GM23338 (cell line): ENCODE data around the gene GCHFR. TPM values are rescaled to one million over a fixed set of nuclear protein-coding genes. Genes with fewer than 3 reads are reported as not detected.

ENCODE experiments used
- ATAC-seq: fragments of 200-7000 bp; cut with Tn5 transposase; 3 replicates; pipeline ENCODE4 v1.9.1; 2020
- DNase-seq: peaks from one replicate; pipeline ENCODE4 v3.0.0-alpha.2; 2015; ENCODE audit warnings: low spot score
- H2AFZ ChIP-seq: fragments of 200-600 bp; sonication (generic); 2 replicates; pipeline ENCODE4 v1.8.0; 2016; ENCODE audit warnings: antibody characterized with exemption, mild to moderate bottlenecking, moderate library complexity
- H3F3A ChIP-seq: fragments of 200-600 bp; sonication (generic); replicated peaks from 2 replicates; pipeline ENCODE4 v1.8.0; 2017; ENCODE audit warnings: antibody characterized with exemption, mixed run types, low read depth
- H3K27ac ChIP-seq: fragments of 200-600 bp; sonication (generic); 2 replicates; pipeline ENCODE4 v1.6.1; 2016; ENCODE audit warnings: low read depth
- H3K27me3 ChIP-seq: fragments of 200-600 bp; sonication (generic); 2 replicates; pipeline ENCODE4 v1.8.0; 2016; ENCODE audit warnings: mild to moderate bottlenecking, mixed run types, moderate library complexity; ENCODE audit not compliant: insufficient read depth
- H3K36me3 ChIP-seq: fragments of 200-600 bp; sonication (generic); 2 replicates; pipeline ENCODE4 v1.8.0; 2016; ENCODE audit warnings: mild to moderate bottlenecking; ENCODE audit not compliant: insufficient read depth
- H3K4me1 ChIP-seq: fragments of 200-600 bp; sonication (generic); 2 replicates; pipeline ENCODE4 v1.8.0; 2016; ENCODE audit warnings: mild to moderate bottlenecking, moderate library complexity; ENCODE audit not compliant: insufficient read depth
- H3K4me2 ChIP-seq: fragments of 200-600 bp; sonication (generic); 2 replicates; pipeline ENCODE4 v1.7.1; 2017; ENCODE audit warnings: mixed run types
- H3K4me3 ChIP-seq: fragments of 200-600 bp; sonication (generic); 2 replicates; pipeline ENCODE4 v1.6.1; 2016; ENCODE audit warnings: mixed run types
- H3K79me2 ChIP-seq: fragments of 200-600 bp; sonication (generic); replicated peaks from 2 replicates; pipeline ENCODE4 v1.8.0; 2017; ENCODE audit warnings: mild to moderate bottlenecking; ENCODE audit not compliant: insufficient read depth
- H3K9me2 ChIP-seq: fragments of 200-600 bp; sonication (generic); 2 replicates; pipeline ENCODE4 v1.8.0; 2017; ENCODE audit not compliant: insufficient read depth
- H4K20me1 ChIP-seq: fragments of 200-600 bp; sonication (generic); replicated peaks from 2 replicates; pipeline ENCODE4 v1.8.0; 2017; ENCODE audit warnings: mild to moderate bottlenecking; ENCODE audit not compliant: insufficient read depth
- H3K27ac Mint-ChIP-seq: 2 replicates; pipeline ENCODE4 v1.8.0; 2020; ENCODE audit warnings: inconsistent platforms, mild to moderate bottlenecking, moderate library complexity, mixed read lengths
- H3K27me3 Mint-ChIP-seq: 3 replicates; pipeline ENCODE4 v1.8.0; 2022; ENCODE audit warnings: low read depth, mild to moderate bottlenecking, moderate library complexity, mixed read lengths, inconsistent platforms; ENCODE audit not compliant: insufficient read depth, poor library complexity
- H3K36me3 Mint-ChIP-seq: 3 replicates; pipeline ENCODE4 v1.8.0; 2021; ENCODE audit warnings: low read depth, mild to moderate bottlenecking, inconsistent platforms, moderate library complexity, mixed read lengths
- H3K4me1 Mint-ChIP-seq: 3 replicates; pipeline ENCODE4 v1.8.0; 2020; ENCODE audit warnings: mild to moderate bottlenecking, inconsistent platforms, mixed read lengths
- H3K4me3 Mint-ChIP-seq: 3 replicates; pipeline ENCODE4 v1.8.0; 2021; ENCODE audit warnings: moderate library complexity, mild to moderate bottlenecking, inconsistent platforms, mixed read lengths
- H3K9me3 Mint-ChIP-seq: 3 replicates; pipeline ENCODE4 v1.8.0; 2020; ENCODE audit warnings: moderate library complexity, mild to moderate bottlenecking, inconsistent platforms, mixed read lengths
- CREB1 ChIP-seq: fragments of 250-450 bp; sonication (Bioruptor Pico); IDR thresholded peaks from 2 replicates; pipeline ENCODE4 v1.5.0; 2020; ENCODE audit warnings: low read depth, mild to moderate bottlenecking, moderate library complexity
- EZH2 ChIP-seq: fragments of 200-600 bp; sonication (generic); IDR thresholded peaks from one replicate; pipeline ENCODE4 v1.8.0; 2017; ENCODE audit warnings: antibody characterized with exemption, mild to moderate bottlenecking, low read depth; ENCODE audit not compliant: unreplicated experiment
- EZH2phosphoT487 ChIP-seq: fragments of 200-600 bp; sonication (generic); IDR thresholded peaks from one replicate; pipeline ENCODE4 v1.8.1; 2018; ENCODE audit warnings: antibody characterized with exemption; ENCODE audit not compliant: unreplicated experiment
- JUNB ChIP-seq: IDR thresholded peaks from one replicate; pipeline ENCODE4 v1.6.1; 2016; ENCODE audit warnings: antibody characterized with exemption; ENCODE audit not compliant: unreplicated experiment
- NANOG ChIP-seq: IDR thresholded peaks from 2 replicates; pipeline ENCODE4 v1.6.1; 2016; ENCODE audit warnings: antibody characterized with exemption, borderline replicate concordance
- POLR2AphosphoS5 ChIP-seq: IDR thresholded peaks from 2 replicates; pipeline ENCODE4 v1.6.1; 2016; ENCODE audit warnings: antibody characterized with exemption, low read depth
- REST ChIP-seq: IDR thresholded peaks from one replicate; pipeline ENCODE4 v1.6.1; 2018; ENCODE audit warnings: antibody characterized with exemption; ENCODE audit not compliant: unreplicated experiment
- STAT1 ChIP-seq: IDR thresholded peaks from one replicate; pipeline ENCODE4 v1.6.1; 2016; ENCODE audit warnings: antibody characterized with exemption; ENCODE audit not compliant: unreplicated experiment
- ZNF114 ChIP-seq: fragments of 250-450 bp; sonication (Bioruptor Pico); IDR thresholded peaks from 2 replicates; pipeline ENCODE4 v1.5.0; 2020; ENCODE audit warnings: mild to moderate bottlenecking, moderate library complexity
- ZNF331 ChIP-seq: fragments of 250-450 bp; sonication (Bioruptor Pico); IDR thresholded peaks from 2 replicates; pipeline ENCODE4 v1.5.0; 2020; ENCODE audit warnings: low read depth, mild to moderate bottlenecking, moderate library complexity
- polyA plus RNA-seq: library from polyadenylated mRNA; unstranded; fragments of >200 nt; fragmentation: Nextera tagmentation; extraction: Ambion mirVana; gene quantifications from 2 replicates; pipeline ENCODE4 v1.2.1, GENCODE V29; 2016
- total RNA-seq: library from RNA; depleted of rRNA; stranded (reverse); fragments of >200 nt; shearing (Covaris generic); gene quantifications from 2 replicates; pipeline ENCODE4 v1.2.3, GENCODE V29; 2014
- TF ChIP-seq, protein P1 (sequence below): IDR thresholded peaks from 2 replicates; pipeline ENCODE4 v1.6.1; 2016; ENCODE audit warnings: antibody characterized with exemption
- TF ChIP-seq, protein P2 (sequence below): fragments of 250-450 bp; sonication (Bioruptor Pico); IDR thresholded peaks from 2 replicates; pipeline ENCODE4 v1.5.0; 2020; ENCODE audit warnings: mild to moderate bottlenecking, moderate library complexity
- TF ChIP-seq, protein P3 (sequence below), 2 experiments: fragments of 200-600 bp in 1 of 2; sonication (generic) in 1 of 2; conservative IDR thresholded peaks; 2 replicates each; pipeline versions ENCODE4 v1.5.1 to v1.6.1; 2016 to 2017; ENCODE audit warnings: antibody characterized with exemption in 2 of 2, low read depth in 2 of 2, mild to moderate bottlenecking in 2 of 2, moderate library complexity in 1 of 2

Gene GCHFR
- total and polyA plus RNA-seq, 2 experiments from 2014 or later, result 38.9 to 44.2 TPM

- TF ChIP-seq ZNF331 (CRISPR knock-in tag) (no peak), CREB1 (CRISPR knock-in tag) (no peak), EZH2phosphoT487 (no peak)
Measured at GRCh38 chr15:40722354-40722753, 41.5 kb upstream of the GCHFR start (continued).

DNA sequence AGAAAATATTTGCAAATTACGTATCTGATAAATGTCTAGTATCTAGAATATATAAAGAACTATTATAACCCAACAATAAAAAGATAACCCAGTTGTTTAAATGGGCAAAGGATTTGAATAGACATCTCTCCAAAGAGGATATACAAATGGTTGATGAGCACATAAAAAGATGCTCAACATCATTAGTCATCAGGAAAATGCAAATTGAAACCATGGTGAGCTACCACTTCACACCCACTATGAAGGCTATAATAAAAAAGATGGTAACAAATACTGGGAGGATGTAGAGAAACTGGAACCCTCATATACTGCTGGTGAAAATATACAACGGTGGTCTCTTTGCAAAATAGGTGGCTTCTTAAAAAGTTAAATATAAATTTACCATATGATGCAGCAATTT, 40.9 kb upstream of the GCHFR start:
- H3K79me2 ChIP-seq, result no peaks in the 10 kb centered on the region
- H3K27me3 Mint-ChIP-seq, result no peaks in the 10 kb centered on the region
- H4K20me1 ChIP-seq, result no peaks in the 10 kb centered on the region; the same call in 1 of the 2 replicates
- H3K36me3 Mint-ChIP-seq, result peaks cover 35% of the 10 kb centered on the region; the same call in 2 of the 3 replicates
- H3K4me3 ChIP-seq, result no peak overlapping the region
- TF ChIP-seq ZNF331 (CRISPR knock-in tag) (no peak), CREB1 (CRISPR knock-in tag) (no peak), REST (no peak), STAT1 (no peak), POLR2AphosphoS5 (no peak), JUNB (no peak), EZH2 (no peak), ZNF114 (CRISPR knock-in tag) (no peak), NANOG (no peak), EZH2phosphoT487 (no peak)
- TF ChIP-seq, protein P1, sequence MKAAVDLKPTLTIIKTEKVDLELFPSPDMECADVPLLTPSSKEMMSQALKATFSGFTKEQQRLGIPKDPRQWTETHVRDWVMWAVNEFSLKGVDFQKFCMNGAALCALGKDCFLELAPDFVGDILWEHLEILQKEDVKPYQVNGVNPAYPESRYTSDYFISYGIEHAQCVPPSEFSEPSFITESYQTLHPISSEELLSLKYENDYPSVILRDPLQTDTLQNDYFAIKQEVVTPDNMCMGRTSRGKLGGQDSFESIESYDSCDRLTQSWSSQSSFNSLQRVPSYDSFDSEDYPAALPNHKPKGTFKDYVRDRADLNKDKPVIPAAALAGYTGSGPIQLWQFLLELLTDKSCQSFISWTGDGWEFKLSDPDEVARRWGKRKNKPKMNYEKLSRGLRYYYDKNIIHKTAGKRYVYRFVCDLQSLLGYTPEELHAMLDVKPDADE, result no peak
- TF ChIP-seq, protein P2, sequence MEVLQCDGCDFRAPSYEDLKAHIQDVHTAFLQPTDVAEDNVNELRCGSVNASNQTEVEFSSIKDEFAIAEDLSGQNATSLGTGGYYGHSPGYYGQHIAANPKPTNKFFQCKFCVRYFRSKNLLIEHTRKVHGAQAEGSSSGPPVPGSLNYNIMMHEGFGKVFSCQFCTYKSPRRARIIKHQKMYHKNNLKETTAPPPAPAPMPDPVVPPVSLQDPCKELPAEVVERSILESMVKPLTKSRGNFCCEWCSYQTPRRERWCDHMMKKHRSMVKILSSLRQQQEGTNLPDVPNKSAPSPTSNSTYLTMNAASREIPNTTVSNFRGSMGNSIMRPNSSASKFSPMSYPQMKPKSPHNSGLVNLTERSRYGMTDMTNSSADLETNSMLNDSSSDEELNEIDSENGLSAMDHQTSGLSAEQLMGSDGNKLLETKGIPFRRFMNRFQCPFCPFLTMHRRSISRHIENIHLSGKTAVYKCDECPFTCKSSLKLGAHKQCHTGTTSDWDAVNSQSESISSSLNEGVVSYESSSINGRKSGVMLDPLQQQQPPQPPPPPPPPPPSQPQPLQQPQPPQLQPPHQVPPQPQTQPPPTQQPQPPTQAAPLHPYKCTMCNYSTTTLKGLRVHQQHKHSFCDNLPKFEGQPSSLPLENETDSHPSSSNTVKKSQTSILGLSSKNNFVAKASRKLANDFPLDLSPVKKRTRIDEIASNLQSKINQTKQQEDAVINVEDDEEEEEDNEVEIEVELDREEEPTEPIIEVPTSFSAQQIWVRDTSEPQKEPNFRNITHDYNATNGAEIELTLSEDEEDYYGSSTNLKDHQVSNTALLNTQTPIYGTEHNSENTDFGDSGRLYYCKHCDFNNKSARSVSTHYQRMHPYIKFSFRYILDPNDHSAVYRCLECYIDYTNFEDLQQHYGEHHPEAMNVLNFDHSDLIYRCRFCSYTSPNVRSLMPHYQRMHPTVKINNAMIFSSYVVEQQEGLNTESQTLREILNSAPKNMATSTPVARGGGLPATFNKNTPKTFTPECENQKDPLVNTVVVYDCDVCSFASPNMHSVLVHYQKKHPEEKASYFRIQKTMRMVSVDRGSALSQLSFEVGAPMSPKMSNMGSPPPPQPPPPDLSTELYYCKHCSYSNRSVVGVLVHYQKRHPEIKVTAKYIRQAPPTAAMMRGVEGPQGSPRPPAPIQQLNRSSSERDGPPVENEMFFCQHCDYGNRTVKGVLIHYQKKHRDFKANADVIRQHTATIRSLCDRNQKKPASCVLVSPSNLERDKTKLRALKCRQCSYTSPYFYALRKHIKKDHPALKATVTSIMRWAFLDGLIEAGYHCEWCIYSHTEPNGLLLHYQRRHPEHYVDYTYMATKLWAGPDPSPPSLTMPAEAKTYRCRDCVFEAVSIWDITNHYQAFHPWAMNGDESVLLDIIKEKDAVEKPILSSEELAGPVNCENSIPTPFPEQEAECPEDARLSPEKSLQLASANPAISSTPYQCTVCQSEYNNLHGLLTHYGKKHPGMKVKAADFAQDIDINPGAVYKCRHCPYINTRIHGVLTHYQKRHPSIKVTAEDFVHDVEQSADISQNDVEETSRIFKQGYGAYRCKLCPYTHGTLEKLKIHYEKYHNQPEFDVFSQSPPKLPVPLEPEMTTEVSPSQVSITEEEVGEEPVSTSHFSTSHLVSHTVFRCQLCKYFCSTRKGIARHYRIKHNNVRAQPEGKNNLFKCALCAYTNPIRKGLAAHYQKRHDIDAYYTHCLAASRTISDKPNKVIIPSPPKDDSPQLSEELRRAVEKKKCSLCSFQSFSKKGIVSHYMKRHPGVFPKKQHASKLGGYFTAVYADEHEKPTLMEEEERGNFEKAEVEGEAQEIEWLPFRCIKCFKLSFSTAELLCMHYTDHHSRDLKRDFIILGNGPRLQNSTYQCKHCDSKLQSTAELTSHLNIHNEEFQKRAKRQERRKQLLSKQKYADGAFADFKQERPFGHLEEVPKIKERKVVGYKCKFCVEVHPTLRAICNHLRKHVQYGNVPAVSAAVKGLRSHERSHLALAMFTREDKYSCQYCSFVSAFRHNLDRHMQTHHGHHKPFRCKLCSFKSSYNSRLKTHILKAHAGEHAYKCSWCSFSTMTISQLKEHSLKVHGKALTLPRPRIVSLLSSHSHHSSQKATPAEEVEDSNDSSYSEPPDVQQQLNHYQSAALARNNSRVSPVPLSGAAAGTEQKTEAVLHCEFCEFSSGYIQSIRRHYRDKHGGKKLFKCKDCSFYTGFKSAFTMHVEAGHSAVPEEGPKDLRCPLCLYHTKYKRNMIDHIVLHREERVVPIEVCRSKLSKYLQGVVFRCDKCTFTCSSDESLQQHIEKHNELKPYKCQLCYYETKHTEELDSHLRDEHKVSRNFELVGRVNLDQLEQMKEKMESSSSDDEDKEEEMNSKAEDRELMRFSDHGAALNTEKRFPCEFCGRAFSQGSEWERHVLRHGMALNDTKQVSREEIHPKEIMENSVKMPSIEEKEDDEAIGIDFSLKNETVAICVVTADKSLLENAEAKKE (CRISPR knock-in tag), result no peak
- TF ChIP-seq, protein P3, sequence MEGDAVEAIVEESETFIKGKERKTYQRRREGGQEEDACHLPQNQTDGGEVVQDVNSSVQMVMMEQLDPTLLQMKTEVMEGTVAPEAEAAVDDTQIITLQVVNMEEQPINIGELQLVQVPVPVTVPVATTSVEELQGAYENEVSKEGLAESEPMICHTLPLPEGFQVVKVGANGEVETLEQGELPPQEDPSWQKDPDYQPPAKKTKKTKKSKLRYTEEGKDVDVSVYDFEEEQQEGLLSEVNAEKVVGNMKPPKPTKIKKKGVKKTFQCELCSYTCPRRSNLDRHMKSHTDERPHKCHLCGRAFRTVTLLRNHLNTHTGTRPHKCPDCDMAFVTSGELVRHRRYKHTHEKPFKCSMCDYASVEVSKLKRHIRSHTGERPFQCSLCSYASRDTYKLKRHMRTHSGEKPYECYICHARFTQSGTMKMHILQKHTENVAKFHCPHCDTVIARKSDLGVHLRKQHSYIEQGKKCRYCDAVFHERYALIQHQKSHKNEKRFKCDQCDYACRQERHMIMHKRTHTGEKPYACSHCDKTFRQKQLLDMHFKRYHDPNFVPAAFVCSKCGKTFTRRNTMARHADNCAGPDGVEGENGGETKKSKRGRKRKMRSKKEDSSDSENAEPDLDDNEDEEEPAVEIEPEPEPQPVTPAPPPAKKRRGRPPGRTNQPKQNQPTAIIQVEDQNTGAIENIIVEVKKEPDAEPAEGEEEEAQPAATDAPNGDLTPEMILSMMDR (conservative IDR thresholded peaks at IDR 0.05; ENCODE audit: low read depth in 2 of 2), result no peak
- H2AFZ ChIP-seq, result no peak overlapping the region
- H3K4me3 Mint-ChIP-seq, result no peak overlapping the region
- no peak overlapping the region for H3K27ac ChIP-seq
- peaks cover 33% of the 10 kb centered on the region; the same call in 1 of the 2 replicates for H3K36me3 ChIP-seq
- H3K27ac Mint-ChIP-seq, result no peak overlapping the region
- no peaks in the 10 kb centered on the region for H3K4me1 Mint-ChIP-seq
- H3K27me3 ChIP-seq, result no peaks in the 10 kb centered on the region
- H3F3A ChIP-seq, result no peaks in the 10 kb centered on the region
- H3K9me2 ChIP-seq, result no peaks in the 10 kb centered on the region
- no peaks in the 10 kb centered on the region for H3K9me3 Mint-ChIP-seq
- ATAC-seq (no peak), DNase-seq (no peak)
- H3K4me1 ChIP-seq, result no peaks in the 10 kb centered on the region
- H3K4me2 ChIP-seq, result no peak overlapping the region
